ENCODE measurements around the gene ITFG1. TPM values are rescaled to one million over a fixed set of nuclear protein-coding genes. Genes with fewer than 3 reads are reported as not detected.

Gene ITFG1
- total RNA-seq, 4 donors from 2014 or later, result 31.7 to 66.0 (median 38.1) TPM

- 50 to 59% methylated on average over 6 of the region's 6 CpGs for WGBS, 2 donors
- H3K4me3 ChIP-seq (ENCODE audit: low read depth, poor library complexity, severe bottlenecking), result no peak overlapping the region
- intact Hi-C loops (cut with DNase I; ENCODE audit: low total_unique reads), result no loop called here
- TF ChIP-seq POLR2A (IDR thresholded peaks at IDR 0.05) (no peak), CTCF (IDR thresholded peaks at IDR 0.05) (no peak)
- no peak for DNase-seq (ENCODE audit: low spot score in 2 of 2)
Observed at GRCh38 chr16:47254756-47255155, 206.1 kb downstream of the ITFG1 start.

- WGBS, 2 donors, result 88 to 91% methylated on average over 2 of the region's 2 CpGs
- no peak overlapping the region for H3K4me3 ChIP-seq (ENCODE audit: low read depth, poor library complexity, severe bottlenecking)
- intact Hi-C loops (cut with DNase I; ENCODE audit: low total_unique reads), result no loop called here
- DNase-seq (ENCODE audit: low spot score in 2 of 2), result no peak
- TF ChIP-seq POLR2A (IDR thresholded peaks at IDR 0.05) (no peak), CTCF (IDR thresholded peaks at IDR 0.05) (no peak)
Observed at GRCh38 chr16:47250983-47251382, 209.9 kb downstream of the ITFG1 start.

GRCh38 chr16:47247690-47248089 lies 213.2 kb downstream of the ITFG1 start:
- no peak for DNase-seq (ENCODE audit: low spot score in 2 of 2)
- WGBS, 2 donors, result 81 to 83% methylated on average over 3 of the region's 3 CpGs
- no peak overlapping the region for H3K4me3 ChIP-seq (ENCODE audit: low read depth, poor library complexity, severe bottlenecking)
- intact Hi-C loops (cut with DNase I; ENCODE audit: low total_unique reads), result no loop called here
- TF ChIP-seq CTCF (IDR thresholded peaks at IDR 0.05) (no peak), POLR2A (IDR thresholded peaks at IDR 0.05) (no peak)

DNA sequence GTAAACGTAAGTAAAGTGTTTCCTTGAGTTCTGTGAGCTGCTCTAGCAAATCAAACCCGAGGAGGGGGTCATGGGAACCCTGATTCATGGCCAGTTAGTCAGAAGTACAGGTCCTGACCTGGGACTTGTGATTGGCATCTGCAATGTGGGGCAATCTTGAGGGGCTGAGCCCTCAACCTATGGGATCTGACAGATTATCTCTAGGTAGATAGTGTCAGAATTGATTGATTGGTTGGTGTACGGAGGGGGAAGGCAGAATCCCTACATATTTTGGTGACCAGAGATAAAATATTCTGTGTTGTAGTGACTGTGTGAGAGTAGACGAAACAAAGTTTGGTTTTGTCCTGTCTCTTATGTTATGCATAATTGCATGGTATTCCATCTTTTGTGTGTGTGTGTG lies 216.7 kb downstream of the ITFG1 start:
- 82 to 90% methylated on average over 4 of the region's 4 CpGs for WGBS, 2 donors
- DNase-seq (ENCODE audit: low spot score in 2 of 2), result no peak
- intact Hi-C loops (cut with DNase I; ENCODE audit: low total_unique reads), result no loop called here
- no peak for TF ChIP-seq CTCF (IDR thresholded peaks at IDR 0.05)
- no peak for TF ChIP-seq POLR2A (IDR thresholded peaks at IDR 0.05)
- no peak overlapping the region for H3K4me3 ChIP-seq (ENCODE audit: low read depth, poor library complexity, severe bottlenecking)

DNA sequence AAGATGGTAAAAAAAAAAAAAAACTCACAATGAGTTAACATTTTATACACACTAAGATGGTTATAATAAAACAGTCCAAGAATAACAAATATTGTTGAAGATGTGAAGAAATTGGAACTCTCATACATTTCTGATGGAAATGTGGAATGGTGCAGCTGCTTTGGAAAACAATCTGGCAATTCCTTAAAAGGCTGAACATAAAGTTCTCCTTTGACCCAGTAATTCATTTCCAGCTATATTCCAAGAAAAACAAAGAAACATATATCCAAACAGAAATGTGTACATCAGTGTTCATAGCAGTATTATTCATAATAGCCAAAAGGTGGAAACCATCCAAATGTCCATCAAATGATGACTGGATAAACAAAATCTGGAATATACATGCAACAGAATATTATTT lies 219.8 kb downstream of the ITFG1 start:
- H3K4me3 ChIP-seq (ENCODE audit: low read depth, poor library complexity, severe bottlenecking), result no peak overlapping the region
- no peak for TF ChIP-seq POLR2A (IDR thresholded peaks at IDR 0.05)
- no peak for TF ChIP-seq CTCF (IDR thresholded peaks at IDR 0.05)
- intact Hi-C loops (cut with DNase I; ENCODE audit: low total_unique reads), result no loop called here
- DNase-seq (ENCODE audit: low spot score in 2 of 2), result no peak

DNA sequence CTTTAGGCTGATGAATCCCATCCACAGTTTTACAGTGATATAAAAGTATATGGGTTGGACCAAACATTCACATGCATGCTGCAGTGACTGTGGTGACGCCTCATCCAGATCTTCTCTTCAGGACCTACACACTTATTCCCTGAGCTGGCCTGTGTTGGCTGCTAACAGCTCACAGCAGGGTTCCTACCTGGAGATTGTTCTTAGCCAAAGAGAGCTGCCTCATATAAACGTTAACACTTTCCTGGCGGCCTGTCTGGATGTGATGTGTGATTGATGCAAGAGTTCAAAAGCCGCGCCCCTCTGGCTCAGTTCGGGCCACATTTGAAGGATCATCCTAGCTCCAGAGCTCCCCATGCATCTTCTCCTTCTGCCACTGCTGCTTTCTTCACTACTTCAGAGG lies 224.1 kb downstream of the ITFG1 start:
- WGBS, 2 donors, result 82 to 91% methylated on average over 6 of the region's 6 CpGs
- no peak overlapping the region for H3K4me3 ChIP-seq (ENCODE audit: low read depth, poor library complexity, severe bottlenecking)
- no peak for DNase-seq (ENCODE audit: low spot score in 2 of 2)
- no peak for TF ChIP-seq CTCF (IDR thresholded peaks at IDR 0.05)
- TF ChIP-seq POLR2A (IDR thresholded peaks at IDR 0.05), result no peak
- intact Hi-C loops (cut with DNase I; ENCODE audit: low total_unique reads), result no loop called here

Data from lower leg skin (tissue), 4 donors.